Keratinocyte (primary cell): Measurements from ENCODE around the gene DUSP14.

Experiments
- CTCF ChIP-seq, 3 experiments: IDR thresholded peaks in 1 of 3; conservative IDR thresholded peaks in 1 of 3; optimal IDR thresholded peaks in 1 of 3; 2 replicates in 2 of 3; 3 replicates in 1 of 3; pipeline versions ENCODE3 to v1.5.1; 2011; ENCODE audit warnings: low read length in 3 of 3, mild to moderate bottlenecking in 3 of 3, moderate library complexity in 2 of 3, control low read depth in 1 of 3, inconsistent platforms in 1 of 3; ENCODE audit not compliant: insufficient read depth in 2 of 3; ENCODE audit errors: extremely low read depth in 1 of 3
- EZH2 ChIP-seq: IDR thresholded peaks from one replicate; pipeline ENCODE4 v1.6.1; 2012; ENCODE audit warnings: inconsistent platforms, mild to moderate bottlenecking, low read length, moderate library complexity

DNA sequence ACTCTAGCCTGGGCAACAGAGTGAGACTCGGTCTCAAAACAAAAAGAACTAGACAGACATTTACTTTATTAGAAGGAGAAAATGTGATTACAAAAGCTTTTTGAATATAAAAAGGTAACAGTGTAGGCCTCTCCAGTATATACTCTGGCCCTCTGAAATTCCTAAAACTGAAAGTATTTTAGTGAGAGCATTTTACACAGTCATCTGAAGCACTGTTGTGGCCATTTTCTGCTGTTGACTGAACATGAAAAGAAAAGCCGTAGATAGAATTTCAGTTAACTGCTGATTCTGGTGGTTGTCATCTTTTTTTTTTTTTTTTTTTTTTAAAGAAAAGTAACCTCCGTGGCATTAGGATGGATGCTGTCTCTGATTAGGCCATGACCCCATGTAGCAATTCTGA lies 15.6 kb downstream of the DUSP14 start:
- TF ChIP-seq CTCF (optimal IDR thresholded peaks at IDR 0.05 in 1 of 3, IDR thresholded peaks at IDR 0.05 in 1 of 3, conservative IDR thresholded peaks at IDR 0.05 in 1 of 3; ENCODE audit: extremely low read depth in 1 of 3, insufficient read depth in 2 of 3, low read length in 3 of 3) (no peak), EZH2 (no peak)
